Vagina (tissue), 2 donors: ENCODE data around the gene LRRC8A.

Experiments
- POLR2A ChIP-seq, 2 donors: fragments of 450-650 bp; IDR thresholded peaks; one replicate each; pipeline ENCODE4 v1.6.1; 2017; ENCODE audit warnings: antibody characterized with exemption in 2 of 2, mild to moderate bottlenecking in 2 of 2, moderate library complexity in 2 of 2
- TF ChIP-seq, protein P1 (sequence below), 3 experiments: fragments of 450-650 bp in 2 of 3; fragments of 200-600 bp in 1 of 3; sonication (generic) in 1 of 3; IDR thresholded peaks; one replicate each; pipeline ENCODE4 v1.5.1; 2017 to 2019; ENCODE audit warnings: antibody characterized with exemption in 3 of 3, mild to moderate bottlenecking in 2 of 3, moderate library complexity in 2 of 3

GRCh38 chr9:128928624-128929023 lies 46.7 kb downstream of the LRRC8A start:
- TF ChIP-seq, protein P1, sequence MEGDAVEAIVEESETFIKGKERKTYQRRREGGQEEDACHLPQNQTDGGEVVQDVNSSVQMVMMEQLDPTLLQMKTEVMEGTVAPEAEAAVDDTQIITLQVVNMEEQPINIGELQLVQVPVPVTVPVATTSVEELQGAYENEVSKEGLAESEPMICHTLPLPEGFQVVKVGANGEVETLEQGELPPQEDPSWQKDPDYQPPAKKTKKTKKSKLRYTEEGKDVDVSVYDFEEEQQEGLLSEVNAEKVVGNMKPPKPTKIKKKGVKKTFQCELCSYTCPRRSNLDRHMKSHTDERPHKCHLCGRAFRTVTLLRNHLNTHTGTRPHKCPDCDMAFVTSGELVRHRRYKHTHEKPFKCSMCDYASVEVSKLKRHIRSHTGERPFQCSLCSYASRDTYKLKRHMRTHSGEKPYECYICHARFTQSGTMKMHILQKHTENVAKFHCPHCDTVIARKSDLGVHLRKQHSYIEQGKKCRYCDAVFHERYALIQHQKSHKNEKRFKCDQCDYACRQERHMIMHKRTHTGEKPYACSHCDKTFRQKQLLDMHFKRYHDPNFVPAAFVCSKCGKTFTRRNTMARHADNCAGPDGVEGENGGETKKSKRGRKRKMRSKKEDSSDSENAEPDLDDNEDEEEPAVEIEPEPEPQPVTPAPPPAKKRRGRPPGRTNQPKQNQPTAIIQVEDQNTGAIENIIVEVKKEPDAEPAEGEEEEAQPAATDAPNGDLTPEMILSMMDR (IDR thresholded peaks at IDR 0.05) = no peak
- no peak for TF ChIP-seq POLR2A (IDR thresholded peaks at IDR 0.05)
